Skeletal muscle cell (primary cell): ENCODE data around the gene COLEC12.

Source experiments
- DNase-seq: peaks from one replicate; pipeline ENCODE4 v3.0.0-alpha.2; 2010; ENCODE audit warnings: low read depth
- H3K4me3 ChIP-seq: 2 replicates; pipeline ENCODE4 v1.5.1; 2011; ENCODE audit warnings: low read depth, mild to moderate bottlenecking, control low read depth, low read length, moderate library complexity

Gene COLEC12

DNA sequence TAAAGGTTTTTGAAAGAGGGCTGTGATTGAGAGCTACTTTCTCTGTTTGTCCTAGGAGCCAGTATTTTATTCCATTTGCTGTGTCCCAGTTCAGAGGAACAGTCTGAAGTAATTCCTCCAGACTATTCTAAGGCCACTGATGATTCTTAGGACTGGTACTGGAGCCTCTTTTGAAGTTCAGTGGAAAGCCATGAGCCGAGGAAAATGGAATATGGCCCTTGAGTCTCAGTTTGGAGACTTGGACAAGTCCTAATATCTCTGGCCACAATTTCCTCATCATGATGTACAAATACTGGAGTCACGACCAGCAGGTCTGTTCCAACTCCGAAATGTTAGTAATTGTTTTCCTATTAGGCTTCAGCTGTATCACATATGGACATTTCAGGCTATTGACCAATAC, 7.1 kb upstream of the COLEC12 start:
- H3K4me3 ChIP-seq, result no peak overlapping the region
- DNase-seq, result no peak

DNA sequence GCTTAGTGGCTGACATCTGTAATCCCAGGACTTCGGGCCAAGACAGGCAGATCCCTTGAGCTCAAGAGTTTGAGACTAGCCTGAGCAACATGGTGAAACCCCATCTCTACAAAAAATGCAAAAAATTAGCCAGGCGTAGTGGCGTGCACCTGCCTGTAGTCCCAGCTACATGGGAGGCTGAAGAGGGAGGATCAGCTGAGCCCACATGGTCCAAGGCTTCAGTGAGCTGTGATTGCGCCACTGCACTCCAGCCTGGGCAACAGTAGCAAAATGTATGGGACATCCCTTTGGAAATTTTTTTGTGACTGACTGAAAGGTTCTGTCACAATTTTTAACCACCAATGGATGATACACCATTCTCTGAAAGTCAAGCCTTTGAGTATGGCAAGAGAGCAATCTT, 6.3 kb upstream of the COLEC12 start:
- DNase-seq, result no peak
- no peak overlapping the region for H3K4me3 ChIP-seq

GRCh38 chr18:506264-506663, 5.8 kb upstream of the COLEC12 start:
- no peak for DNase-seq
- no peak overlapping the region for H3K4me3 ChIP-seq

GRCh38 chr18:505483-506122, 5.1 kb upstream of the COLEC12 start:
- H3K4me3 ChIP-seq, result no peak overlapping the region
- no peak for DNase-seq

DNA sequence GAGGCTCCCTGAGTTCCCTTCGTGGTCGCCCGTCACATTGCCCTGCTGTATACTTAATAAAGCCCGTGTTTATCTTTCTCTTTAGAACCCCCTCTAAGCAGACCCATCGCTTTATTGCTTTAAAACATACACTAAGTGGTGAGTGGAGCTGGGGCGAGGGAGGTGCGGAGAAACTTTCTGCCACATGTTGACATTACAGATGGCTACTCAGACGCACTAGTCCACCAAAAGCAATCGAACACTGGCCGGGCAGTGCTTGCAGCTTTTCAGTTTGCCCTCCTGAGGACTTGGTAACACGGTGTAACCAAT, 859 bp upstream of the COLEC12 start:
- no peak overlapping the region for H3K4me3 ChIP-seq
- no peak for DNase-seq

- peak overlapping the region; percentile 53 for H3K4me3 ChIP-seq
- no peak for DNase-seq
Measured at GRCh38 chr18:499776-500631, 497 bp downstream of the COLEC12 start.

GRCh38 chr18:498931-499775, 1.3 kb downstream of the COLEC12 start:
- peak overlapping the region; percentile 53 for H3K4me3 ChIP-seq
- peak; percentile 40 for DNase-seq

DNA sequence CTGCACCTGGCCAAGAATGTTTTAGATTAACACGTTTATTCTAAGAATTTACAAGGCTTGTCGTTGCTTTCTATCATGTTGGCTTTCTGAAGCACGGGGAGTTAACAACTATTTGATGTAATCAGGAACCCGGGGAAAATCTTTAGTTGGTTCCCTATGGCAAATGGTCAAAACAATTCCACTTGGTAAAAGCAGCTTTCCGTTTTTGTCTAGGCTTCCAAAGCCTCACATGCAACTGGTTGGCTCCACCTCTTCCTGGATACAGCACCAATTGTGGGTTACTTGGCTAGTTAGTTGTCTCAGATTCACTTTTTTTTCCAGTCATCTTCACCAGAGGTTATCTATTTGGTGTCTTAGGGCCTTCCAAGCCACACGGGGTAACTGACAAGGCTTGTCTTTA, 2.8 kb downstream of the COLEC12 start:
- DNase-seq, result no peak

DNA sequence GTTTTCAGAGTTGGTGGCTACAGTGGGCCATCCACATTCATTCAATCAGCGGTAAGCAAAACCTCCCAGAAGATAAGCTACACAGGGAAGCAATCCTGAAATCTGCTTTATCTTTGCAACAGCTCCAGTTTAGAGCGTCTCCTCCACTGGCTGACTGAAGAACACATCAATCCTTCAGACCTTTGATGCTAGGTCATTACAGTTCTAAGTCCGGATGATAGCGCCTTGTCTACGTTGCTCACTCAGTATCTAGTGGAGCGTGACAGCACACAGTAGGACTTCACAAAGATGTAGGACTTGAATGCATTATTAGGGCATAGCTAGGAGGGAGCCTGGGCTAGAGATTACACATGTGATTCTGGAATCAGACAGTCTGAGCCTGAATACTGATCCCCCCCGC, 5.0 kb downstream of the COLEC12 start:
- no peak for DNase-seq
- no peak overlapping the region for H3K4me3 ChIP-seq

More for the DNA sequence above, 2.8 kb downstream of the COLEC12 start:
- H3K4me3 ChIP-seq, result no peak overlapping the region

DNA sequence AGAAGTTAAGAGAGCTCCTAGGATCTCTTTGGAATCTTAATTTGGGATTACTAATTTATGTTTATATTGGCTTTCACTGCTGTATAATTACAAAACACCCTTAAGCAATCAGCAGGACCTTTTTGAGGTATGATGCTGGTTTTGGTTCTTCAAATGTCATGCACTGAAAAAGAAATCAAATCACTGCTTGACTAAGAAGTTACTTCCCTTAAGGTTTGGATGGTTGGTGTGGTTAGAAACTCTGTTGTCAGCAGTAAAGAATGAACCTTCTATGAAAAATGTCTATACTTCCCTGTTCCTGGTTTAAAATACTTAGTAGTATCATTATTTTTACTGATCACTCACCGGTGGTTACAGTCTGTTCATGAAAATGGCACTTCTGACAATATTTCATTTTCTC, 5.5 kb downstream of the COLEC12 start:
- DNase-seq, result no peak
- H3K4me3 ChIP-seq, result no peak overlapping the region

GRCh38 chr18:493986-494983, 6.2 kb downstream of the COLEC12 start:
- DNase-seq, result no peak
- no peak overlapping the region for H3K4me3 ChIP-seq

GRCh38 chr18:492451-492850, 8.1 kb downstream of the COLEC12 start:
- DNase-seq, result no peak

DNA sequence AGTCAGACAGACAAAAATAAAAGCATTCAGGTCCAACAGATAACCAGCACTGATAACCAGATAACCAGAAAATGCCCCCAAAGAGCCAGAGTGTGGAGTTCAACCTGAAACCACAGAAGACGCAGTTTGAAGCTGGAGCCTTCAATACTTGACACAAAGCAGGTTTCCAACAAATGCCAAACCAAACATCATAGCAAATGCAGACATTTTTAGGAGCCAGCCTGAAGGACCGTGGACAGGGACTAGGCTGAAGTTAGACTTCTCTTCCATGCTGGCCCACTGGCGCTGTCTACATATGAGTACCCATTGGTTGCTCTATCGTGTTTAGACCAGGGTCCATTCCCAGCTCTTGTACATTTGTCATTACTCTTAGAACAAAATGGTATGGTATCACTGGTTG, 9.9 kb downstream of the COLEC12 start:
- DNase-seq, result no peak

More at GRCh38 chr18:492451-492850, 8.1 kb downstream of the COLEC12 start:
- no peak overlapping the region for H3K4me3 ChIP-seq

DNA sequence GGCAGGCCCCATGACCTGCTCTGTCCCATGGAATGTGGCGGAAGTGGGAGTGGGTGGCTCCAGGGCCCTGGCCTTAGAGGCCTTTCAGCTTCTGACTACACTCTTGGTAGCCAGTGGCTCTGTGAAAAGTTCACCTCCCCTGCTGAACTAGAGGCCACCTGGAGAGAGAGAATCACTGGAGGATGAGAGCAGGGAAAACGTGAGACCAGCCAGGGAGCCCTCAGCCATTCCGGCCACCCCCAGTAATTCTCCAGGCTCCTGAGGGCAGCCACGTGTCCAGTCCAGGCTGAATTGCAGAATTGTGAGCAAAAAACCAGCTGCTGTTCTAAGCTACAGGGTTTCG, 10.5 kb downstream of the COLEC12 start:
- H3K4me3 ChIP-seq, result no peak overlapping the region
- no peak for DNase-seq

More for the DNA sequence above, 9.9 kb downstream of the COLEC12 start:
- no peak overlapping the region for H3K4me3 ChIP-seq

DNA sequence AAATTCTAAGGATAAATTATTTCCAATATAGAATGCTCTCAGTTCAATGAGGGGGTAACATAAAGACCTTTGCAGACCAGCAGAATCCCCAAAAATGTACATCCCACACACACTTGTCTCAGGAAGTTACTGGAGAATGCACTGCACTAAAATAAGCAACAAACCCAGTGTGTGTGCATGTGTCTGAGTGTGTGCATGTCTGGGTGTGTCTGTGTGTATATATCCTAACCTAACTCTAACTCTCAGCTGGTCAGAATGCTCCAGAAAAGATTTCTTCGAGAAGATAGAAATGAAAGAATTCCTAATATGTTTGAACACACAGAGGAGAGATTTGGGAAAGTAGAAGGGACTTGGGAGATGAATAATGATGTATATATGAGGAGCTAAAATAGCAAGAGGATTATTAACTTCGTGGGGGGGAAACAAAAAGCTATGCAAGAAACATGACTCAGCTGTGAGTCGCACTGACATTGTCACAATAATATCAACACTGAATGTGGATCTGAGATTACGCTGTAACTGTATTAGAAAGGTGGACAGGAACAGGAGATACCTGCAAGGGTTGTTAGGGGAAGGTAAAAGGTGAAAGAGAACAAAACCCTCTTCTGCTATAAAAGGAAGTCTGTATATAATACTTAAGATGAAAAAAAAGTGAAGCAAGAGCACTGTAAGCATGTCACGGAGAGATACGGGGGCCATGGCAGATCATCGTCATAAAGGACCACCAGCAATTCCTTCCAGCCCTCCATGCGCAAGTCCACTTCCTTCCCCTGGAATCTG, 11.1 kb downstream of the COLEC12 start:
- H3K4me3 ChIP-seq, result no peak overlapping the region
- DNase-seq, result no peak

DNA sequence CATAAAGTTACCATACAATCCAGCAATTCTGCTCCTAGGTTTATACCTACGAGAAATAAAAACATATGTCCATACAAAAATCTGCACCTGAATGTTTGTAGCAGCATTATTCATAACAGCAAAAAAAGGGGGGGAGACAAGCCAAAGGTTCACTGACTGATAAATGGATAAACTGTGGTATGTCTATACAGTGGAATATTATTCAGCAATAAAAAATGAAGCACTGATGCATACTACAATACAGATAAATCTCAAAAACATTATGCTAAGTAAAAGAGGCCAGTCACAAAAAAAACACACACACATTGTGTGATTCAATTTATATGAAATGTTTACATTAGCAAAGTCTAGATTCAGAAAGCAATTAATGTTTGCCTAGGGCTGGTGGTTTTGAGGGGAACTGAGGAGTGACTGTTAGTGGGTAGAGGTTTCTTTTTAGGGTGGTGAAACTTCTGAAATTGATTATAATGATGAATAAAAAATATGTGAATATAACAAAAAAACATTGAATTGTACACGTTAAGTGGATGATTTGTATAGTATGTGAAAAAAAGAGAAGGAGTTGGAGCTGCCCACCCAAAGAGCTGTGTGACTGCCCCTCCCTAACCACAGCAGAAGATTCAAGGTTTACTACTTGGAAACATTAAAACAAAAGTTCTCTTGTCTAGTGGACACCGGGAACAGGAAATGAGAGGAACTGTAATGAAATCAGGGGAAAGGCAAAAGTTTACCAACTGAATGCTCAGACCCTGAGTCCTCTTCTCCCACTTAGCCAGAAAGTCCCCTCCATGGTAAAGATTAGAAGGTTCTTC, 13.4 kb downstream of the COLEC12 start:
- H3K4me3 ChIP-seq, result no peak overlapping the region
- no peak for DNase-seq

- DNase-seq, result no peak
- H3K4me3 ChIP-seq, result no peak overlapping the region
Measured at GRCh38 chr18:484749-485464, 15.6 kb downstream of the COLEC12 start.
